Erythroblast (primary cell): Measurements from ENCODE around the gene NEAT1.

Experiments used
- GATA1 ChIP-seq: IDR thresholded peaks from 2 replicates; pipeline ENCODE4 v1.6.1; 2011; ENCODE audit warnings: low read depth, mild to moderate bottlenecking, control low read depth, low read length, moderate library complexity
- POLR2A ChIP-seq: IDR thresholded peaks from 2 replicates; pipeline ENCODE4 v1.6.1; 2011; ENCODE audit warnings: mild to moderate bottlenecking, low read length

- no peak for TF ChIP-seq POLR2A
- no peak for TF ChIP-seq GATA1
Measured at GRCh38 chr11:65415499-65416340, 6.9 kb upstream of the NEAT1 start.
